ENCODE measurements around the gene TFPI.
"Not testable (repeated sequence)": the region's sequence is repeated elsewhere in the genome, so short reads cannot be mapped to it uniquely, and the experiment has no call there.

TFPI gene

GRCh38 chr2:187552828-187553681 is 1.2 kb downstream of the TFPI start:
- no peak for DNase-seq

- DNase-seq, result no peak
Measured at GRCh38 chr2:187552381-187552780, 1.9 kb downstream of the TFPI start.

- DNase-seq, result no peak
Measured at GRCh38 chr2:187550857-187551256, 3.4 kb downstream of the TFPI start.

- DNase-seq, result no peak
Measured at GRCh38 chr2:187549951-187550555, 4.2 kb downstream of the TFPI start.

DNA sequence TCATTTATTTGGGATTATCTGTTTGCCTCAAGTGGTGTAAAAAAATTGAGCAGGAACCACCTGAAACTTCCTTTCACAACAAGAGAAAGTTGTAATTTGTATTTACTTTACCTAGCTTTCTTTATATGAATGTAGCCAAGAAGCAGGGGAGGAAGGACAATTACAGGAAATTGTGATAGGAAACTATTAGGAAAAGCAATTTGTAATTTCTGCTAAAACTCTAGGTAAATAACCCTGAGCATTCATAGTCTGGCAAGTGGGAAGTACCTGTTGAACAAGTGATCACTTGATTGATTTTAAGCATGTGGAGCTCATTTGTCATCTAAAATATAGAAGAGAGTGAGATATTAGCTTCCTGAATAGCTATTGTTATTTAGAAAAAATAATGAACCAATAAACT is 5.0 kb downstream of the TFPI start:
- DNase-seq, result no peak

DNA sequence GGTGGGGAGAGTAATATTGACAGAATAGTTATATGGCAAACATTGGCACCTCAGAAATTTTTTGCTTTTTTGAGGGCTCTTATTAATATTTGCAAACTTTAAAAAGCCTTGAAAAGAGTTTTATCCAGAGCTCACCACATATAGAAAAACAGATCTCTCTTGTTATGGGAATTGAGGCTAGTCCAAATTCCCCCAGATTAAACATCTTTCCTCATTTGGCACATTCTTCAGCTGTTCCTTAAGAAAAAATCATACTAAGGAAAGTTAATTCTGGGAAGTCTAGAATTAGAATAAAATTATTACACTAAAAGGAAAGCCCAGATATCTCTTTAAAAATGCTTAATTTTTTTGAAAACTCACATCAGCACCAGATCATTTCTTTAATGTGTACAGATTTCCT is 5.6 kb downstream of the TFPI start:
- no peak for DNase-seq

DNA sequence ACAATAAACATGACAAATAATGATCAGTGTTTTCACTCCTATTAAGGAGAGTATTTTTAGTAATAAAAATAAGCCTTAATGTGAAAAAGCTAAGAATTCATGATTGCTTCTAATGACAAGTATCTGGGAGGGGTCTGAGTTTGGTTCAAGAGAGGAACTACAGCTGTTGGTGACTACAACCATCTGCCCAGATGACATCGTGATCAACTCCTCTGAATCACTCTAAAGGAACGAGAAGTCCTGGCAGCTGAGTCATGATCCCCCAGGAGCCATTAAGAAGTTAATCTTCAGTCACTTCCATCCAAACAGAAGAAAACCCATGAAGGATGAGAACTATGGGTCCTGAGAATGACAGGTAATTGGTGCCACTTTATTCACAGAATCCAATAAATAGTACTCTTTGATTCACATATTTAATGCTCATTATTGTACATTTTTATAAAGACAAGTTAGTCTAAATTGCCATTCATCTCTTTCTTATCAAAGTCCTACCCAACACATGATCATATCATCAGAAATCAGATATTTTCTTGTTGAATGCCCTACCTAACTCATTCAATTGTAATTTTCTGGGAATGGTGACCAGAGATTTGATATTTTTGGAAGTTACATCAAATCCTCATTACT is 6.8 kb downstream of the TFPI start:
- DNase-seq, result no peak

DNA sequence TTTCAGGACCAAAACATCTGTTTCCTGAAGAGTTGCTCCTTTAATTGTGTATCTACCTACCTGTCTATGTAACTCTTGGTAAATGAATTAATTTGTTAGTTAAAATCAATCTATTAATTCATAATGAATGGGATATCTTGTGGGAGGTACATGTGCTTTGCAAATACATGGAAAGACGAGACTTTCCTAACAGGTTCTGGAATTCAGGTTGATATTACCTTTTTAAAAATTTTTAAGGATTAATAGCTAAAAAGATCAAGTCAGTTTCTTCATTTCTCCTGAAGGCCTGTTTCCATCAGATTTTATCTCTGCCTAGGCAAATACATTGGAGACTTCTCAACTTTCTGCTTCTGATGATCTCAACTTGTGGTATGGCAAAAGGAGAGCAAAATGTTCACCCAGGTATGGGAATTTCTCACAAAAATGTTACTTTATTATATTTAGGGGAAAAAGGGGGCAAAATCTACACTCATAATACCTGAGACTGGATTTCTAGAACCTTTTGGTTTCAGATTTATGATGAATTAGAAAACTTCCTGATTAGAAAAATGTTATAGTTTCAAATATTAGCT is 7.4 kb downstream of the TFPI start:
- DNase-seq, result no peak

DNA sequence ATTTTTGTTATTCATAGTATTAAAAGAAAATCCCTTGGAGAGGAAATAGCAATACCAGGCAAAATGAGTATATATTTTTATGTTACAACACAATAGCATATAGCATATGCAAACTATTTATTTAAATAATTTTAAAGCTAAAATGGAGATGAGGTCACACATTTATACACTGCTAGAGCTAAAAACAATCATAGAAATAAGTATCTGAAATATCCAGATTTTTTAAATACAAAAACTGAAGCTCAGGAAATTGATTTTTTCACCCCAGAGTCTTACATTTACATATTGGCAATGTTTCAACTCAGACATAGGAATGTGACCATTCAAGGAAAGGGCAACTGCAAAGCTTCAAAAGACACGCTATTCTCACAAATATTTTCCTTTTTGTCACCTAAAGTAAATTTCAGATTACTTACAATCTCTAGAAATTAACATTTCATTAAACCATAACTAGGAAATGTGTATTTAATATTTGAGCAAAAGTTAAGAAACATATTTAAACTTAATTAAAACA is 8.9 kb downstream of the TFPI start:
- DNase-seq, result no peak

- DNase-seq, result no peak
Measured at GRCh38 chr2:187544371-187545080, 9.7 kb downstream of the TFPI start.

- no peak for DNase-seq
Measured at GRCh38 chr2:187543488-187543887, 10.7 kb downstream of the TFPI start.

DNA sequence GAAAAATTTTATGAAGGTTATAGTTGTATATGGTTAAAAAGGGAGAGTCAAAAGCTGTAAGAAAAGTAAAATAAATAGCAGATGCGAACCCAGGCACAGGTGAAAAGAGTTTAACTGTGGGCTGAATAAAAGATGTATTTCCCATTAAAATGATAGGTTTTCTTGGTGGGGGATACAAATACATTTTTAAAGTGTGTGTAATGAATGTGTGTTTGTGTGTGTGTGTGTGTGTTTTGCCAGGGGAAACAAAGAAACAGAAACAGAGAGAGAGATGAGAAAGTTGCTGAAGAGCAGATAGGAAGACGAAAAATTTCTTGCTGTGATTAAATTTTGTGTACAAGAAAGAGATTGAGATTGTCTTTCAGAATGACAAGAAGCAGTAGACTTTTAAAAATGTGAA is 12.1 kb downstream of the TFPI start:
- no peak for DNase-seq

GRCh38 chr2:187541086-187542085 is 12.8 kb downstream of the TFPI start:
- DNase-seq, result no peak

DNA sequence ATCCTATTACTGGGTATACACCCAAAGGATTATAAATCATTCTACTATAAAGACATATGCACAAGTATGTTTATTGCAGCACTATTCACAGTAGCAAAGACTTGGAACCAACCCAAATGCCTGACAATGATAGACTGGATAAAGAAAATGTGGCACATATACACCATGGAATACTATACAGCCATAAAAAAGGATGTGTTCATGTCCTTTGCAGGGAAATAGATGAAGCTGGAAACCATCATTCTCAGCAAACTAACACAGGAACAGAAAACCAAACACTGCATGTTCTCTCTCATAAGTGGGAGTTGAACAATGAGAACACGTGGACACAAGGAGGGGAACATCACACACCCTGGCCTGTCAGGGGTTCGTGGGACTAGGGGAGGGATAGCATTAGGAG is 16.0 kb downstream of the TFPI start:
- not testable (repeated sequence) for DNase-seq

GRCh38 chr2:187535381-187535780 is 18.9 kb downstream of the TFPI start:
- DNase-seq, result not testable (repeated sequence)

DNA sequence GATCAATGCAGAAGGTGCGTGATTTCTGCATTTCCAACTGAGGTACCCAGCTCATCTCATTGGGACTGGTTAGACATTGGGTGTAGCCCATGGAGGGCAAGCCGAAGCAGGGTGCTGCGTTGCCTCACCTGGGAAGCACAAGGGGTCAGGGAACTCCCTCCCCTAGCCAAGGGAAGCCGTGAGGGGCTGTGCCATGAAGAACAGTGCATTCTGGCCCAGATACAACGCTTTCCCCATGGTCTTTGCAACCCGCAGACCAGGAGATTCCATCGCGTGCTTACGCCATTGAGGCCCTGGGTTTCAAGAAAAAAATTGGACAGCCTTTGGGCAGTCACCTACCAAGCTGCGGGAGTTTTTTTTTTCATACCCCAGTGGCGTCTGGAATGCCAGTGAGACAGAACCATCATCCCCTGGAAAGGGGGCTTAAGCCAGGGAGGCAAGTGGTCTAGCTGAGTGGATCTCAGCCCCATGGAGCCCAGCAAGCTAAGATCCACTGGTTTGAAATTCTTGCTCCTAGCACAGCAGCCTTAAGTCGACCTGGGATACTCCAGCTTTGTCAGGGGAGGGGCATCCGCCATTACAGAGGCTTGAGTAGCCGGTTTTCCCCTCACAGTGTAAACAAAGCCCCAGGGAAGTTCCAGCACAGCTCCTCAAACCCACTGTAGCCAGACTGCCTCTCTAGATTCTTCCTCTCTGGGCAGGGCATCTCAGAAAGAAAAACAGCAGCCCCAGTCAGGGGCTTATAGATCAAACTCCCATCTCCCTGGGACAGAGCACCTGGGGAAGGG is 21.7 kb downstream of the TFPI start:
- no peak for DNase-seq

GRCh38 chr2:187529977-187530721 is 24.1 kb downstream of the TFPI start:
- DNase-seq, result no peak

DNA sequence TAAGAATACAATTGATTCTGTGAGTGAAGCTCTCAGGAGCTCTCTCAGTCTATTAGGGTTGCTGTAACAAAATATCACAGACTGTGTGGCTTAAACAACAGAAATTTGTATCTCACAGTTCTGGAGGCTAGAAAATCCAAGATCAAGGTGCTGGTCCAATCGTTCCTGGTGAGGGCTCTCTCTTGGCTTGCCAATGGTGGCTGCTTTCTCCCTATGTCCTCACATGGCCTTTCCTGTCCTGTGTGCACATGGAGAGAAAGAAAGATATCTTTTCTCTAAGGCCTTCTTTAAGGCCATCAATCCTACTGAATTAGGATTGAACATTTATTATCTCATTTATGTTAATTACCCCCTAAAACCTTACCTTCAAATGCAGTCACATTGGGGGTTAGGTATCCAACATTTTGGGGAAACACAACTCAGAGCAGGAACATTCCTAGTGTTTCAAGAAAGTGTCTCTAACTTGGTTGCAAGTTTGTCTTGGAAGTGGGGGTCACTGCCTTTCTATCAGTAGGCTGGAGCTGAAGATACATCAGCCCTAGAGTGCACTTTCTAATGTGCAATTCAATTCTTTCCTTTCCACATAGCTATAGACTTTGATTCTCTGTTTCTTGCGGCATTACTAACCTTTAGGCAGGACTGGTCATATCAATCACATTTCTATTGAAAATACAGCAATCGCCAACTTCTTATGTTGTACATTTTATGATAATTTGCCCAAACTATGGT is 24.8 kb downstream of the TFPI start:
- DNase-seq, result no peak

GRCh38 chr2:187528042-187528441 is 26.2 kb downstream of the TFPI start:
- no peak for DNase-seq
